DND-41 (cell line): ENCODE measurements around the gene LIPG.

Source experiments
- ATAC-seq: fragments of 200-7000 bp; cut with Tn5 transposase; 3 replicates; pipeline ENCODE4 v1.9.1; 2021; ENCODE audit warnings: low read depth; ENCODE audit not compliant: insufficient read depth
- DNase-seq: peaks from one replicate; pipeline ENCODE4 v3.0.0-alpha.2; 2020
- H2AFZ ChIP-seq: 2 replicates; pipeline ENCODE4 v1.6.0; 2012; ENCODE audit warnings: low read depth, low read length
- H3K27ac ChIP-seq: 2 replicates; pipeline ENCODE4 v1.5.1; 2012; ENCODE audit warnings: low read length, inconsistent platforms
- H3K27me3 ChIP-seq: fragments of 200-600 bp; sonication (generic); 2 replicates; pipeline ENCODE4 v1.6.0; 2012; ENCODE audit warnings: low read length, mild to moderate bottlenecking, inconsistent platforms; ENCODE audit not compliant: insufficient read depth, poor library complexity
- H3K36me3 ChIP-seq: 2 replicates; pipeline ENCODE4 v1.5.1; 2012; ENCODE audit warnings: low read length, inconsistent platforms; ENCODE audit not compliant: insufficient read depth
- H3K4me1 ChIP-seq: 2 replicates; pipeline ENCODE4 v1.5.1; 2012; ENCODE audit warnings: mild to moderate bottlenecking, low read length; ENCODE audit not compliant: insufficient read depth
- H3K4me2 ChIP-seq: 2 replicates; pipeline ENCODE4 v1.6.0; 2012; ENCODE audit warnings: mild to moderate bottlenecking, moderate library complexity, low read length, inconsistent platforms; ENCODE audit not compliant: insufficient read depth
- H3K4me3 ChIP-seq, 2 experiments: fragments of 200-600 bp in 1 of 2; shearing (Covaris generic) in 1 of 2; 2 replicates each; pipeline ENCODE4 v1.5.1; 2012 to 2016; ENCODE audit warnings: inconsistent platforms in 2 of 2, low read length in 2 of 2, mild to moderate bottlenecking in 2 of 2, low read depth in 1 of 2, moderate library complexity in 1 of 2
- H3K79me2 ChIP-seq: 2 replicates; pipeline ENCODE4 v1.6.0; 2012; ENCODE audit warnings: low read length, inconsistent platforms; ENCODE audit not compliant: insufficient read depth
- H3K9ac ChIP-seq: 2 replicates; pipeline ENCODE4 v1.6.0; 2012; ENCODE audit warnings: low read depth, mild to moderate bottlenecking, inconsistent platforms, low read length, moderate library complexity
- H3K9me3 ChIP-seq: 2 replicates; pipeline ENCODE4 v1.5.1; 2012; ENCODE audit warnings: low read length, moderate library complexity, mild to moderate bottlenecking, inconsistent platforms; ENCODE audit not compliant: insufficient read depth, severe bottlenecking
- H4K20me1 ChIP-seq: 2 replicates; pipeline ENCODE4 v1.6.0; 2012; ENCODE audit warnings: low read length; ENCODE audit not compliant: insufficient read depth
- EZH2 ChIP-seq: IDR thresholded peaks from 3 replicates; pipeline ENCODE4 v1.6.1; 2012; ENCODE audit warnings: borderline replicate concordance, low read depth, mild to moderate bottlenecking, moderate library complexity, low read length, inconsistent platforms; ENCODE audit not compliant: severe bottlenecking
- TF ChIP-seq, protein P1 (sequence below): IDR thresholded peaks from 2 replicates; pipeline ENCODE4 v1.5.1; 2012; ENCODE audit warnings: borderline replicate concordance, low read length, moderate library complexity, mild to moderate bottlenecking; ENCODE audit not compliant: poor library complexity, severe bottlenecking; ENCODE audit errors: extremely low read depth

LIPG gene

DNA sequence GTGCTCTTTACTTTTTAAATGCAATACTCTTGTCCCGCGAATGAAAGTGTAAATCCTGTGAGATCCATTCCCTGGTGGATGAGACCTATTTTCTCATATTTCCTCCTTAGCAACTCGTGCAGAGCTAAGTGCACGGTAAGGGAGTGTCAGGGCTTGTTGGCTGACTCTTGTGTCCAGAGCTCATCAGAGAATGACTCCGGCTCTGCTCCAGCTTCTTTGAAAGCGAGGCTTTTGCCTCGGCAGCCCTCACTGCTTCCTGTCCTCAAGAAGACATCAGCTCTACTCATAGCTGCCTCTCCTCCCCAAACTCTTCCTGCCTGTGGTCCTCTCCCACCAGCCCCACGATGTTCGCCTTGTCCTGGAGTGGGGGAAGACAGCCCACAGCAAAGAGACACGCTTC is 70.7 kb downstream of the LIPG start:
- H3K4me2 ChIP-seq = no peak overlapping the region
- H3K27me3 ChIP-seq = peaks cover 8% of the 10 kb centered on the region
- H3K27ac ChIP-seq = no peak overlapping the region
- DNase-seq (no peak), ATAC-seq (no peak)
- H3K79me2 ChIP-seq = no peaks in the 10 kb centered on the region
- H4K20me1 ChIP-seq = no peaks in the 10 kb centered on the region
- no peak overlapping the region for H3K9ac ChIP-seq
- H3K4me3 ChIP-seq = no peak overlapping the region
- H3K9me3 ChIP-seq = no peaks in the 10 kb centered on the region
- no peak overlapping the region for H2AFZ ChIP-seq
- H3K4me1 ChIP-seq = no peaks in the 10 kb centered on the region
- H3K36me3 ChIP-seq = no peaks in the 10 kb centered on the region
- TF ChIP-seq, protein P1, sequence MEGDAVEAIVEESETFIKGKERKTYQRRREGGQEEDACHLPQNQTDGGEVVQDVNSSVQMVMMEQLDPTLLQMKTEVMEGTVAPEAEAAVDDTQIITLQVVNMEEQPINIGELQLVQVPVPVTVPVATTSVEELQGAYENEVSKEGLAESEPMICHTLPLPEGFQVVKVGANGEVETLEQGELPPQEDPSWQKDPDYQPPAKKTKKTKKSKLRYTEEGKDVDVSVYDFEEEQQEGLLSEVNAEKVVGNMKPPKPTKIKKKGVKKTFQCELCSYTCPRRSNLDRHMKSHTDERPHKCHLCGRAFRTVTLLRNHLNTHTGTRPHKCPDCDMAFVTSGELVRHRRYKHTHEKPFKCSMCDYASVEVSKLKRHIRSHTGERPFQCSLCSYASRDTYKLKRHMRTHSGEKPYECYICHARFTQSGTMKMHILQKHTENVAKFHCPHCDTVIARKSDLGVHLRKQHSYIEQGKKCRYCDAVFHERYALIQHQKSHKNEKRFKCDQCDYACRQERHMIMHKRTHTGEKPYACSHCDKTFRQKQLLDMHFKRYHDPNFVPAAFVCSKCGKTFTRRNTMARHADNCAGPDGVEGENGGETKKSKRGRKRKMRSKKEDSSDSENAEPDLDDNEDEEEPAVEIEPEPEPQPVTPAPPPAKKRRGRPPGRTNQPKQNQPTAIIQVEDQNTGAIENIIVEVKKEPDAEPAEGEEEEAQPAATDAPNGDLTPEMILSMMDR = no peak
- TF ChIP-seq EZH2 = no peak

DNA sequence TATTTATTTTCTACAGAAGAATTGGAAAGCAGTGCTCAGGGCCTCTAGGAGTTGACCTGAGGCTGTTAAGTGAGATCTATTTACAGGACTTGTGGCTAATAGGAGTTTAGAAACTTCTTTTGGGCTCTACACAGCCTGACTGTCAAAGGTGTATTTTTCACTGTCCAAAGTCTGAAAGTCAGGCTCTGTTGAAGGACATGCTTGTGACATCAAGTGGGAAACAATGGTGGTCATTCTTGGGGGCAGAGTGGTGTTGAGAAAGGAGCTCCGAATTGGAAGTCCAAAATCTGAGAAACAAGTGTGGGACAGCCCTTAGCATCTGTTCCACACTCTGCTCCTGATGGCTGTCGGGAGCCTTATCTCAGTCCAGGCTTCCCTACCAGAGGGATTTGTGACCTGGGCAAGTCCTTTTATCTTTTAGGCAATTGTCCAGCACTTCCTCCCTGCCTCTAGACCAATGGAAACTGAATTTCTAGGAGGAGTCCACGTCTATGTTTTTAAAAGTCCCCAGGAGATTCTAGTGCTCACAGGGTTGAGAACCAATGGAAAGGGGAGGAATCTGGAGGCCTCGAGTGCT is 76.4 kb downstream of the LIPG start:
- H3K9ac ChIP-seq = no peak overlapping the region
- no peaks in the 10 kb centered on the region for H4K20me1 ChIP-seq
- no peak overlapping the region for H3K27ac ChIP-seq
- no peaks in the 10 kb centered on the region for H3K9me3 ChIP-seq
- no peak overlapping the region for H3K4me3 ChIP-seq
- H3K79me2 ChIP-seq = no peaks in the 10 kb centered on the region
- no peak for TF ChIP-seq EZH2
- TF ChIP-seq, protein P1 = no peak
- DNase-seq = no peak
- H3K36me3 ChIP-seq = no peaks in the 10 kb centered on the region
- no peak overlapping the region for H2AFZ ChIP-seq
- no peak for ATAC-seq
- H3K4me1 ChIP-seq = no peaks in the 10 kb centered on the region
- H3K4me2 ChIP-seq = no peak overlapping the region
- H3K27me3 ChIP-seq = peaks cover 3% of the 10 kb centered on the region

DNA sequence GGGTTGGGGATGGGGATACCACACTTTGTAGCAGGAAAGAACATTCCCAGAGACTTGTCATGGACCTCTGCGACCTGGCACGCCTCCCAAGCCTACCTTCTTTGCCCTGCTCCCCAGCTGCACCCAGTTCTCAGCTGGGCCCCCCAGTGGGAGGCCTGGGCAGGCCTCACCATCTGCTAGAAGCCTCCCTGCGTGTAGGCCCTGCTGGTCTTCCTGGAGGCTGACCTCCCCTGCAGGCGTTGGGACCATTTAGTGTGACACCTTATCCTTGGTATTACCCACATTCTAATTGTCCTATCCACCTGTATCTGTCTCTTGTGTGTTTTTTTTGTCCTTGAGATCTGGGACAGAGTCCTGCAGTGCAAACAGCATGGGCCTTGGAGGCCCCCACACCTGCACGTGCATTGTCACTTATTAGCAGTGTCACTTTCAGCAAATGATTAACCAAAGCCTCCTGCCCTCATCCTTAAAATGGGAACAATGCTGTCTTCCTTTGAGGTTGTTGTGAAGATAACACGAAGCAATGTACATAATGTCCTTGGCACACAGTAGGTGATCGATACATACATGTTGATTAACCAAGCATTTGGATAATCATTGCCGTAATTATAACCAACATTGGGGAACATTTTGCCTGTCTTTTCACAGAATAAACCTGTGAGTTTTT is 77.2 kb downstream of the LIPG start:
- H2AFZ ChIP-seq = no peak overlapping the region
- H3K9me3 ChIP-seq = no peaks in the 10 kb centered on the region

More for the DNA sequence above, 77.2 kb downstream of the LIPG start:
- no peaks in the 10 kb centered on the region for H3K79me2 ChIP-seq
- H3K4me3 ChIP-seq = no peak overlapping the region
- no peak overlapping the region for H3K9ac ChIP-seq
- no peaks in the 10 kb centered on the region for H4K20me1 ChIP-seq
- no peak overlapping the region for H3K27ac ChIP-seq
- H3K27me3 ChIP-seq = peaks cover 3% of the 10 kb centered on the region
- H3K36me3 ChIP-seq = no peaks in the 10 kb centered on the region
- ATAC-seq = no peak
- no peak for DNase-seq
- no peak overlapping the region for H3K4me2 ChIP-seq
- no peaks in the 10 kb centered on the region for H3K4me1 ChIP-seq
- TF ChIP-seq EZH2 = no peak
- TF ChIP-seq, protein P1 = no peak
